ENCODE data around the gene IGSF1.

DNA sequence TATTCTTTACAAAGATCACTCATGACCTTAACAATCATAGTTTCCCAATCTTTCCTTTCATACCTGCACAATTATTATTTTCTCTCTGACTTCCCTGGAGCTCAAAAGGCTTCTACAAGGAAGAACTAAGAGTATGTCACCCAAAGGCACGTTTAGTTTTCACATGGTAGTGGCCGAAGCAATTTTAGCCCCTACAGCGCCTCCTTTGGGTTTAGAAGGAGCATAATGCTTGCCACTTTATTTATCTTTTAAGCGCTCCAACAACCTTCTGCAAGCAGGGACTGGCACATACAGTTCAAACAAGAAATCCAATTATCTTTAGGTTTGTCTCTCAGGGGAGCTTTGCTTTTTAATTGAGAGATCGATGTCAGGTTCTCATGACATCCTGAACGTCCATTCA is 42.0 kb upstream of the IGSF1 start:
- TF ChIP-seq, protein P1, sequence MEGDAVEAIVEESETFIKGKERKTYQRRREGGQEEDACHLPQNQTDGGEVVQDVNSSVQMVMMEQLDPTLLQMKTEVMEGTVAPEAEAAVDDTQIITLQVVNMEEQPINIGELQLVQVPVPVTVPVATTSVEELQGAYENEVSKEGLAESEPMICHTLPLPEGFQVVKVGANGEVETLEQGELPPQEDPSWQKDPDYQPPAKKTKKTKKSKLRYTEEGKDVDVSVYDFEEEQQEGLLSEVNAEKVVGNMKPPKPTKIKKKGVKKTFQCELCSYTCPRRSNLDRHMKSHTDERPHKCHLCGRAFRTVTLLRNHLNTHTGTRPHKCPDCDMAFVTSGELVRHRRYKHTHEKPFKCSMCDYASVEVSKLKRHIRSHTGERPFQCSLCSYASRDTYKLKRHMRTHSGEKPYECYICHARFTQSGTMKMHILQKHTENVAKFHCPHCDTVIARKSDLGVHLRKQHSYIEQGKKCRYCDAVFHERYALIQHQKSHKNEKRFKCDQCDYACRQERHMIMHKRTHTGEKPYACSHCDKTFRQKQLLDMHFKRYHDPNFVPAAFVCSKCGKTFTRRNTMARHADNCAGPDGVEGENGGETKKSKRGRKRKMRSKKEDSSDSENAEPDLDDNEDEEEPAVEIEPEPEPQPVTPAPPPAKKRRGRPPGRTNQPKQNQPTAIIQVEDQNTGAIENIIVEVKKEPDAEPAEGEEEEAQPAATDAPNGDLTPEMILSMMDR (IDR thresholded peaks at IDR 0.05), result peak; percentile 27
- no peak for TF ChIP-seq EZH2phosphoT487 (IDR thresholded peaks at IDR 0.05)
